Activated gamma-delta T cell treated with anti-CD3 and anti-CD28 coated beads, Interleukin-2, amount 50 U/mL, for 16 hours (primary cell): Measurements from ENCODE around the gene SPRYD4.
"Not testable (repeated sequence)": the region's sequence is repeated elsewhere in the genome, so short reads cannot be mapped to it uniquely, and the experiment has no call there.

Experiments
- DNase-seq: peaks from one replicate; pipeline ENCODE4 v3.0.0-alpha.2; 2020; ENCODE audit warnings: low read depth

SPRYD4 gene

GRCh38 chr12:56468216-56469006 is at the start of gene SPRYD4:
SPRYD4 (plus strand) TSS chr12:56468578; CDS start chr12:56468592, 14 bp downstream.
- peak; percentile 90 for DNase-seq

- DNase-seq: no peak
Measured at GRCh38 chr12:56420411-56420810, 48.0 kb upstream of the SPRYD4 start.

GRCh38 chr12:56425193-56425592 is 43.2 kb upstream of the SPRYD4 start:
- no peak for DNase-seq

- DNase-seq: no peak
Measured at GRCh38 chr12:56425940-56426438, 42.4 kb upstream of the SPRYD4 start.

- DNase-seq: no peak
Measured at GRCh38 chr12:56431288-56431687, 37.1 kb upstream of the SPRYD4 start.

GRCh38 chr12:56431850-56432249 is 36.5 kb upstream of the SPRYD4 start:
- DNase-seq: no peak

- no peak for DNase-seq
Measured at GRCh38 chr12:56434828-56435227, 33.5 kb upstream of the SPRYD4 start.

GRCh38 chr12:56437430-56438176 is 30.8 kb upstream of the SPRYD4 start:
- DNase-seq: no peak

- not testable (repeated sequence) for DNase-seq
Measured at GRCh38 chr12:56443208-56443607, 25.2 kb upstream of the SPRYD4 start.

- DNase-seq: peak; percentile 71
Measured at GRCh38 chr12:56448860-56449621, 19.3 kb upstream of the SPRYD4 start, which contains the start of gene TIMELESS. TIMELESS (minus strand) TSS chr12:56449426; CDS start chr12:56434170, 15,256 bp downstream.

GRCh38 chr12:56449622-56449984 is 18.8 kb upstream of the SPRYD4 start:
- DNase-seq: no peak

- DNase-seq: no peak
Measured at GRCh38 chr12:56450241-56450640, 18.1 kb upstream of the SPRYD4 start.

GRCh38 chr12:56451147-56451546 is 17.2 kb upstream of the SPRYD4 start:
- DNase-seq: no peak

GRCh38 chr12:56454557-56454956 is 13.8 kb upstream of the SPRYD4 start, which contains the start of gene MIP:
MIP (minus strand) TSS chr12:56454657; CDS start chr12:56454613, 44 bp downstream.
- no peak for DNase-seq

- DNase-seq: no peak
Measured at GRCh38 chr12:56457817-56458216, 10.6 kb upstream of the SPRYD4 start.

GRCh38 chr12:56461235-56462159 is 6.9 kb upstream of the SPRYD4 start:
- DNase-seq: no peak

GRCh38 chr12:56462565-56462964 is 5.8 kb upstream of the SPRYD4 start:
- DNase-seq: no peak

GRCh38 chr12:56469007-56469930 is 891 bp downstream of the SPRYD4 start:
- DNase-seq: no peak

GRCh38 chr12:56474389-56474788 is 6.0 kb downstream of the SPRYD4 start:
- DNase-seq: no peak

- no peak for DNase-seq
Measured at GRCh38 chr12:56476143-56476542, 7.8 kb downstream of the SPRYD4 start.
